Lower lobe of right lung (tissue), 2 donors: Measurements from ENCODE around the gene THSD7A. TPM values are rescaled to one million over a fixed set of nuclear protein-coding genes. Genes with fewer than 3 reads are reported as not detected.

Source experiments
- ATAC-seq, 2 donors: fragments of 200-7000 bp; cut with Tn5 transposase; one replicate each; pipeline ENCODE4 v1.9.1; 2020 to 2022; ENCODE audit warnings: mild to moderate bottlenecking in 2 of 2, moderate library complexity in 2 of 2
- DNase-seq: peaks from one replicate; pipeline ENCODE4 v3.0.0-alpha.2; 2020
- H3K27ac ChIP-seq: fragments of 200-600 bp; one replicate; pipeline ENCODE4 v1.8.0; 2022
- H3K27me3 ChIP-seq: fragments of 200-600 bp; one replicate; pipeline ENCODE4 v1.8.0; 2022; ENCODE audit warnings: low read depth
- H3K36me3 ChIP-seq: fragments of 200-600 bp; one replicate; pipeline ENCODE4 v1.8.0; 2022; ENCODE audit warnings: mild to moderate bottlenecking
- H3K4me1 ChIP-seq: fragments of 200-600 bp; one replicate; pipeline ENCODE4 v1.8.0; 2022
- H3K4me3 ChIP-seq: fragments of 200-600 bp; one replicate; pipeline ENCODE4 v1.8.0; 2022; ENCODE audit warnings: mild to moderate bottlenecking
- H3K9me3 ChIP-seq: fragments of 200-600 bp; one replicate; pipeline ENCODE4 v1.8.0; 2022
- intact Hi-C: fragments of 100-400 bp; cut with DNase I; formaldehyde crosslinking; loops from one replicate; pipeline ENCODE4 v1.11.0; 2022
- total RNA-seq: library from RNA; stranded (reverse); fragmentation: NEBNext Ultra II Directional; extraction: Animal tissue kit (Norgen Biotek cat#: 25700); gene quantifications from one replicate; pipeline ENCODE4 v1.2.1, GENCODE V29; 2021
- TF ChIP-seq, protein P1 (sequence below): fragments of 200-600 bp; IDR thresholded peaks from one replicate; pipeline ENCODE4 v1.8.0; 2022; ENCODE audit warnings: antibody characterized with exemption, mild to moderate bottlenecking
- donor health status: DM: no; HTN: yes; CAD: no; lungs with severe emphysema.

The THSD7A gene
- total RNA-seq, 1 donor from 2014 or later = 7.2 TPM

DNA sequence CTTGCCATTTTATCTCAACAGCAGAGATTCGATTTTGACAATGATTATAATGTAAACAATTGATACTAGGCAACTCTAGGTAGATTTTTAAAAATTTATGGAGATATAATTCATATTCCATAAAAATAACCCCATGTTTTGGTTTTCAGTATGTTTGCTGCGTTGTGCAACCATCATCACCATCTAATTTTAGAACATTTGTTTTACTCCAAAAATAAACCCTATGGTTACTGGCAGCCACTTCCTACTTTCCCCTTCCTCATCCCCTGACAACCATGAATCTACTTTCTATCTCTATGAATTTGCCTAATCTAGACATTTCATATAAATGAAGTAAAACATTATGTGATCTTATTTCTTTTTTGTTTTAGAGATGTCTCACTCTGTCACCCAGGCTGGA lies 401.9 kb downstream of the THSD7A start:
- H3K27ac ChIP-seq = no peak overlapping the region
- no peaks in the 10 kb centered on the region for H3K4me1 ChIP-seq
- H3K4me3 ChIP-seq = no peak overlapping the region
- no peaks in the 10 kb centered on the region for H3K9me3 ChIP-seq
- no peak for ATAC-seq
- H3K36me3 ChIP-seq = no peaks in the 10 kb centered on the region
- intact Hi-C loops = no loop called here
- no peaks in the 10 kb centered on the region for H3K27me3 ChIP-seq
- TF ChIP-seq, protein P1, sequence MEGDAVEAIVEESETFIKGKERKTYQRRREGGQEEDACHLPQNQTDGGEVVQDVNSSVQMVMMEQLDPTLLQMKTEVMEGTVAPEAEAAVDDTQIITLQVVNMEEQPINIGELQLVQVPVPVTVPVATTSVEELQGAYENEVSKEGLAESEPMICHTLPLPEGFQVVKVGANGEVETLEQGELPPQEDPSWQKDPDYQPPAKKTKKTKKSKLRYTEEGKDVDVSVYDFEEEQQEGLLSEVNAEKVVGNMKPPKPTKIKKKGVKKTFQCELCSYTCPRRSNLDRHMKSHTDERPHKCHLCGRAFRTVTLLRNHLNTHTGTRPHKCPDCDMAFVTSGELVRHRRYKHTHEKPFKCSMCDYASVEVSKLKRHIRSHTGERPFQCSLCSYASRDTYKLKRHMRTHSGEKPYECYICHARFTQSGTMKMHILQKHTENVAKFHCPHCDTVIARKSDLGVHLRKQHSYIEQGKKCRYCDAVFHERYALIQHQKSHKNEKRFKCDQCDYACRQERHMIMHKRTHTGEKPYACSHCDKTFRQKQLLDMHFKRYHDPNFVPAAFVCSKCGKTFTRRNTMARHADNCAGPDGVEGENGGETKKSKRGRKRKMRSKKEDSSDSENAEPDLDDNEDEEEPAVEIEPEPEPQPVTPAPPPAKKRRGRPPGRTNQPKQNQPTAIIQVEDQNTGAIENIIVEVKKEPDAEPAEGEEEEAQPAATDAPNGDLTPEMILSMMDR = no peak
- no peak for DNase-seq

DNA sequence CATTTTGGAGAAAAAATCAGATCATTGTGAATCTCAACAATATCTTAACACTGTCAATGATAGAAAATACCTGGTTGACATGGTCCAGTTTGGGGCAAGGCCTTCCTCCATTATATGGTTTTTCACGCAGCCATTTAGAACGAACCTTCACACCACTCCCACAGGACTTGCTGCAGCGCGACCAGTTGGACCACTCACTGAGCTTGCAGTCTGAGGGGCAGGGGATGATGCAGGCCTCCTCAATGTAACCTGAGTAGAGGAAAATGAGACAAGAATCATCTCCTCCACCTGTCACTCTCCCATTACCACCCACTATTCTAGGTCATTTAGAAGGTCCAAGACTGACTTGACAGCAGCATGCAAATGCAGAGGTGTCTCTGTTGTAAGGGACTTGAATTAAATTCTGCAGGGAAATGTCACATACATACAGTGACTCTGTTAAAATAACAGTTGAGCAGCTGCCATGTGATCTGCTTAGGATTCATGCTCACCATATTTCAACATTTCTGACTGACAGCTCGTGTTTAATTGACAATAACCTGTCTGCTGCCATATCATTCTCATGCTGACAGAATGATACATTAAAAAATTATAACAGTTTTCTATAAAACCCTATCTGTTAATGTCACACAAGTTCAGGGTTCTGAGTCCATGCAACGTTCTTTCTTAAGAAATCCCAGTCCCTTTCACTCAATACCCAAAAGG lies 403.0 kb downstream of the THSD7A start:
- TF ChIP-seq, protein P1 = no peak
- no peak for DNase-seq
- Histone ChIP-seq H3K9me3 (no peaks in the 10 kb centered on the region), H3K4me3 (no peak overlapping the region), H3K4me1 (no peaks in the 10 kb centered on the region), H3K27me3 (no peaks in the 10 kb centered on the region), H3K27ac (no peak overlapping the region), H3K36me3 (no peaks in the 10 kb centered on the region)
- ATAC-seq = no peak
- intact Hi-C loops = no loop called here

DNA sequence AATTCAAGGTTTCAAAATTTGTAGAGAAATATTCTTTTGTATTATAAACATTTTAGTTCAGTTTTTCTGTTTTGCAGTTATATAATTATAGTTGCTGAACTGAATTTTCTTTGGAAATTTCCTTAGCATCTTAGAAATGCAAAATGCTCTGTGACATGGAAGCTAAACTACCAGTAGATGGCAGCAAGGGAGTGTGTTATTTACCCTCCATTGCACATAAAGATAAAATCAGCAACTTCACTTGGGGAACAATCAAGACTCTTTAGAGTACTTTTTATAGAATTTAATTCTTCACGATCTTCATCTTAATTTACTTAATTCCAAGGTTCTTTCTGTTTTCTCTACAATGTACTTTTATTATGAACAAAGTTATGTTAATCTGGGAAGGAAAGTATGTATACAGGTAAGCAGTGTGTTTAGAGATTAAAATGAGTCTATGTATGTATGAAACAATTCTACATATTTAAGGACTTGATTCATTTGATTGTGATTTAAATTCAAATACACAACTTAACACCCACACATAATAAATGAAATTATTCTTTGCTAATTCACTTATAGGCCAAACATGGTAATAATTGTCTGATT lies 404.2 kb downstream of the THSD7A start:
- Histone ChIP-seq H3K27me3 (no peaks in the 10 kb centered on the region), H3K4me3 (no peak overlapping the region), H3K27ac (no peak overlapping the region), H3K36me3 (no peaks in the 10 kb centered on the region), H3K4me1 (no peaks in the 10 kb centered on the region), H3K9me3 (no peaks in the 10 kb centered on the region)
- DNase-seq (no peak), ATAC-seq (peak in 1 of 2 donors; percentile 68)
- TF ChIP-seq, protein P1 = peak; percentile 76
- intact Hi-C loops = no loop called here

DNA sequence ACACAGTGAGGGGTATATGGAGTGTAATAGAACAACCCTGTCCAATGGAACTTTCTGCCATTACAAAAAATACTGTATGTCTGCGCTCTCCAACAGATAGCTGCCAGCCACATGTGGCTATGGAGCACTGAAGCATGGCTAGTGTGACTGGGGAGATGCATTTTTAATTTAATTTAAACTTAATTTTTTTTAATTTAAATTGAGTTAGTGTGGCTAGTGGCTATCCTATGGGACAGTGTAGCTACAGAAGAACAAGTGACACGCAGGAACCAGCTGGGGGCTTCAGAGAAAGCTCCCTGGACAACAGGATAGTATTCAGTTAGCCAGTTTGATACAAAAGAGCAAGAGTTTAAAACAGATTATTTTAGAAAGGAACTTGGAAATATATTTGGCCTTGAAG lies 408.0 kb downstream of the THSD7A start:
- H3K4me1 ChIP-seq = no peaks in the 10 kb centered on the region
- no peaks in the 10 kb centered on the region for H3K27me3 ChIP-seq
- no peak overlapping the region for H3K4me3 ChIP-seq
- no peaks in the 10 kb centered on the region for H3K36me3 ChIP-seq
- DNase-seq (no peak), ATAC-seq (no peak)
- intact Hi-C loops = no loop called here
- TF ChIP-seq, protein P1 = no peak
- peaks cover 10% of the 10 kb centered on the region for H3K9me3 ChIP-seq
- no peak overlapping the region for H3K27ac ChIP-seq

DNA sequence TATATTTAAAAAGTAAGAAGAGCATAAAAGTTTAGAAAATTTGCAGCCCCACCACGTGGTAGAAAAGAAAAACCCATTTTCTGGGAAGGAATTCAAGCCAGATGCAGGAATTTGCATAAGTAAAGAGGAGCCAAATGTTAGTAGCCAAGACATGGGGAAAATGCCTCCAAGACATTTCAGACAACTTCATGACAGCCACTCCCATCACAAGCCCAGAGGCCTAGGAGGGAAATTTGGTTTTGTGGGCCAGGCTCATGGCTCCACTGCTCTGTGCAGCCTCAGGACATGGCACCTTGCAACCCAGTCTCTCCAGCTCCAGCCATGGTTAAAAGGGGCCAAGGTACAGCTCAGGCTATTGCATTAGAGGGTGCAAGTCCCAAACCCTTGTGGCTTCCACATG lies 411.9 kb downstream of the THSD7A start:
- no peaks in the 10 kb centered on the region for H3K4me1 ChIP-seq
- H3K27me3 ChIP-seq = no peaks in the 10 kb centered on the region
- intact Hi-C loops = no loop called here
- no peak for ATAC-seq
- no peaks in the 10 kb centered on the region for H3K36me3 ChIP-seq
- H3K9me3 ChIP-seq = peaks cover 10% of the 10 kb centered on the region
- TF ChIP-seq, protein P1 = no peak
- no peak for DNase-seq
- H3K4me3 ChIP-seq = no peak overlapping the region
- no peak overlapping the region for H3K27ac ChIP-seq
